Measurements from ENCODE around the gene DACT2.

DNA sequence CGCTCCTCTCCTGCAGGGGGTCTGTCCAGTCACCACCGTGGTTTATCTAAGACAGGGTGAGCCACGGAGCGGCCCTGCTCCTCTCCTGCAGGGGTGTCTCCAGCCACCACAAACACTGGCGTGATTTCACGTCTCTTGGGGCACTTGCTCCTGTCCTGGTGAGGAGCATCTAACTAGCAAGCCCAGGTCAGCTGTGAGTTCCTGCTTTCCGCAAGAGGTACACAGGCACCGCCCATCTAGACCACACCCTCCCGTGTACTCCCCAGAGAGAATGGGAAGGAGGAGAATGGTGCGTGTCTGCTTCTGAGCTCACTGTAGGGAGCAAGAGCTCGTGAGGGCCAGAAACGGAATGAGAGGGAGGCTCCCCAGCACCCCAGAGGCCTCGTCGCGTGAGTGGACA, 40.7 kb downstream of the DACT2 start:
- TF ChIP-seq, protein P1, sequence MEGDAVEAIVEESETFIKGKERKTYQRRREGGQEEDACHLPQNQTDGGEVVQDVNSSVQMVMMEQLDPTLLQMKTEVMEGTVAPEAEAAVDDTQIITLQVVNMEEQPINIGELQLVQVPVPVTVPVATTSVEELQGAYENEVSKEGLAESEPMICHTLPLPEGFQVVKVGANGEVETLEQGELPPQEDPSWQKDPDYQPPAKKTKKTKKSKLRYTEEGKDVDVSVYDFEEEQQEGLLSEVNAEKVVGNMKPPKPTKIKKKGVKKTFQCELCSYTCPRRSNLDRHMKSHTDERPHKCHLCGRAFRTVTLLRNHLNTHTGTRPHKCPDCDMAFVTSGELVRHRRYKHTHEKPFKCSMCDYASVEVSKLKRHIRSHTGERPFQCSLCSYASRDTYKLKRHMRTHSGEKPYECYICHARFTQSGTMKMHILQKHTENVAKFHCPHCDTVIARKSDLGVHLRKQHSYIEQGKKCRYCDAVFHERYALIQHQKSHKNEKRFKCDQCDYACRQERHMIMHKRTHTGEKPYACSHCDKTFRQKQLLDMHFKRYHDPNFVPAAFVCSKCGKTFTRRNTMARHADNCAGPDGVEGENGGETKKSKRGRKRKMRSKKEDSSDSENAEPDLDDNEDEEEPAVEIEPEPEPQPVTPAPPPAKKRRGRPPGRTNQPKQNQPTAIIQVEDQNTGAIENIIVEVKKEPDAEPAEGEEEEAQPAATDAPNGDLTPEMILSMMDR (IDR thresholded peaks at IDR 0.05) = no peak
- TF ChIP-seq, protein P2, sequence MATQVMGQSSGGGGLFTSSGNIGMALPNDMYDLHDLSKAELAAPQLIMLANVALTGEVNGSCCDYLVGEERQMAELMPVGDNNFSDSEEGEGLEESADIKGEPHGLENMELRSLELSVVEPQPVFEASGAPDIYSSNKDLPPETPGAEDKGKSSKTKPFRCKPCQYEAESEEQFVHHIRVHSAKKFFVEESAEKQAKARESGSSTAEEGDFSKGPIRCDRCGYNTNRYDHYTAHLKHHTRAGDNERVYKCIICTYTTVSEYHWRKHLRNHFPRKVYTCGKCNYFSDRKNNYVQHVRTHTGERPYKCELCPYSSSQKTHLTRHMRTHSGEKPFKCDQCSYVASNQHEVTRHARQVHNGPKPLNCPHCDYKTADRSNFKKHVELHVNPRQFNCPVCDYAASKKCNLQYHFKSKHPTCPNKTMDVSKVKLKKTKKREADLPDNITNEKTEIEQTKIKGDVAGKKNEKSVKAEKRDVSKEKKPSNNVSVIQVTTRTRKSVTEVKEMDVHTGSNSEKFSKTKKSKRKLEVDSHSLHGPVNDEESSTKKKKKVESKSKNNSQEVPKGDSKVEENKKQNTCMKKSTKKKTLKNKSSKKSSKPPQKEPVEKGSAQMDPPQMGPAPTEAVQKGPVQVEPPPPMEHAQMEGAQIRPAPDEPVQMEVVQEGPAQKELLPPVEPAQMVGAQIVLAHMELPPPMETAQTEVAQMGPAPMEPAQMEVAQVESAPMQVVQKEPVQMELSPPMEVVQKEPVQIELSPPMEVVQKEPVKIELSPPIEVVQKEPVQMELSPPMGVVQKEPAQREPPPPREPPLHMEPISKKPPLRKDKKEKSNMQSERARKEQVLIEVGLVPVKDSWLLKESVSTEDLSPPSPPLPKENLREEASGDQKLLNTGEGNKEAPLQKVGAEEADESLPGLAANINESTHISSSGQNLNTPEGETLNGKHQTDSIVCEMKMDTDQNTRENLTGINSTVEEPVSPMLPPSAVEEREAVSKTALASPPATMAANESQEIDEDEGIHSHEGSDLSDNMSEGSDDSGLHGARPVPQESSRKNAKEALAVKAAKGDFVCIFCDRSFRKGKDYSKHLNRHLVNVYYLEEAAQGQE (IDR thresholded peaks at IDR 0.05; ENCODE audit: insufficient read depth in 1 of 2, low read depth in 2 of 2, low read length in 1 of 2) = no peak
- TF ChIP-seq POLR2AphosphoS5 (IDR thresholded peaks at IDR 0.05; ENCODE audit: low read depth, low read length) = no peak

Data from Panc1 (cell line).